Loucy (cell line): ENCODE results near the gene FAM3B.

Source experiments
- EZH2phosphoT487 ChIP-seq: fragments of 200-600 bp; IDR thresholded peaks from 2 replicates; pipeline ENCODE4 v1.6.1; 2018; ENCODE audit warnings: antibody characterized with exemption, mild to moderate bottlenecking, moderate library complexity, borderline replicate concordance
- TF ChIP-seq, protein P1 (sequence below): fragments of 200-600 bp; sonication (generic); conservative IDR thresholded peaks from 2 replicates; pipeline ENCODE4 v1.5.1; 2014; ENCODE audit warnings: mild to moderate bottlenecking, antibody characterized with exemption, low read length

DNA sequence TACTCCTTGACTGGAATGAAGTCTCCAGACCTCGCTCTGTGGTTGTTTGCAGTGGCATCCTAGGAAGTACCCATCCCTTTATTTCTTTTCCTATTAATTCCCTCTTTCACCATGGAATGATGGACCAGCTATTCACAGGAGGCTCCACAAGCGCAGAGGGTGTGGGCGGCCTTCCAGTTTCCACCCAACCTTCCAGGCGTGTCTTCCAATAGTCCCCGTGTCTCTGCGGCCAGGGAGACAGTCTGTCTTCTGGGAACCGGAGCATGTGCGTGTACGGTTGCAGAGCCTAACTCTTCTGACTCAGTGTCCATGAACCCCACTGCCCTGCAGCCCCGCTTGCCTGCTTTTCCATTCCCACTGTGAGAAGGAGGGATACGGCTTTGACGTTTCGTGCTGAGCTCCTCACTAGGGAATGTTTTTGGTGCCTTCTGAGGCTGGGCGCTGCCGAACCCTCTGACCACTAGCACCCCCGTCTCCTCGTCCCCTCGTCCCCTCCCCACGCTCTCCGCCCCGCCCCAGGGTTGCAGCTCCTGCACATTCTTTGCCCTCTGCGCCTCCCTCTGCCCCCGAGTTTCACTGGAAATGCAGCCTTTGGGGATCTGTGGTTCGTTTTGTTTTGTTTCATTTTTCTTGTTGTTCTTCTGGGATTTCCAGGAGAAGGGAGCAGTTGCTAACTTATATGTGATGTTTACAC, 26.3 kb upstream of the FAM3B start:
- TF ChIP-seq, protein P1, sequence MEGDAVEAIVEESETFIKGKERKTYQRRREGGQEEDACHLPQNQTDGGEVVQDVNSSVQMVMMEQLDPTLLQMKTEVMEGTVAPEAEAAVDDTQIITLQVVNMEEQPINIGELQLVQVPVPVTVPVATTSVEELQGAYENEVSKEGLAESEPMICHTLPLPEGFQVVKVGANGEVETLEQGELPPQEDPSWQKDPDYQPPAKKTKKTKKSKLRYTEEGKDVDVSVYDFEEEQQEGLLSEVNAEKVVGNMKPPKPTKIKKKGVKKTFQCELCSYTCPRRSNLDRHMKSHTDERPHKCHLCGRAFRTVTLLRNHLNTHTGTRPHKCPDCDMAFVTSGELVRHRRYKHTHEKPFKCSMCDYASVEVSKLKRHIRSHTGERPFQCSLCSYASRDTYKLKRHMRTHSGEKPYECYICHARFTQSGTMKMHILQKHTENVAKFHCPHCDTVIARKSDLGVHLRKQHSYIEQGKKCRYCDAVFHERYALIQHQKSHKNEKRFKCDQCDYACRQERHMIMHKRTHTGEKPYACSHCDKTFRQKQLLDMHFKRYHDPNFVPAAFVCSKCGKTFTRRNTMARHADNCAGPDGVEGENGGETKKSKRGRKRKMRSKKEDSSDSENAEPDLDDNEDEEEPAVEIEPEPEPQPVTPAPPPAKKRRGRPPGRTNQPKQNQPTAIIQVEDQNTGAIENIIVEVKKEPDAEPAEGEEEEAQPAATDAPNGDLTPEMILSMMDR = no peak
- TF ChIP-seq EZH2phosphoT487 = no peak
